Mucosa of descending colon (tissue), 3 donors: Measurements from ENCODE around the gene DNAH8. TPM values are rescaled to one million over a fixed set of nuclear protein-coding genes. Genes with fewer than 3 reads are reported as not detected.

Experiments
- ATAC-seq: fragments of 200-7000 bp; cut with Tn5 transposase; one replicate; pipeline ENCODE4 v1.9.1; 2020; ENCODE audit warnings: mild to moderate bottlenecking, moderate library complexity
- DNase-seq, 3 donors: peaks; one replicate each; pipeline ENCODE4 v3.0.0-alpha.2; 2020
- H3K36me3 ChIP-seq: fragments of 200-600 bp; one replicate; pipeline ENCODE4 v1.8.0; 2021; ENCODE audit warnings: low read depth, mild to moderate bottlenecking
- H3K4me1 ChIP-seq: fragments of 200-600 bp; one replicate; pipeline ENCODE4 v1.8.0; 2021; ENCODE audit warnings: low read depth, mild to moderate bottlenecking
- H3K4me3 ChIP-seq: fragments of 200-600 bp; one replicate; pipeline ENCODE4 v1.8.0; 2021; ENCODE audit warnings: mild to moderate bottlenecking
- H3K9me3 ChIP-seq: fragments of 200-600 bp; one replicate; pipeline ENCODE4 v1.8.0; 2021; ENCODE audit warnings: mild to moderate bottlenecking
- intact Hi-C, 2 donors: fragments of 100-400 bp; cut with DNase I in 1 of 2; cut with micrococcal nuclease in 1 of 2; formaldehyde crosslinking; loops; one replicate each; pipeline versions ENCODE4 v1.11.0 to v1.11.1; 2022; cut with DNase I, micrococcal nuclease
- total RNA-seq, 3 donors: library from RNA; stranded (reverse); fragmentation: NEBNext Ultra II Directional in 2 of 3; extraction: Animal tissue kit (Norgen Biotek cat#: 25700) in 2 of 3; gene quantifications; one replicate each; pipeline versions ENCODE4 v1.2.1 to v1.2.4, GENCODE V29; 2021 to 2023
- TF ChIP-seq, protein P1 (sequence below): fragments of 200-600 bp; IDR thresholded peaks from one replicate; pipeline ENCODE4 v1.8.0; 2022; ENCODE audit warnings: antibody characterized with exemption, mild to moderate bottlenecking
- donor health status: DM: no; HTN: no; CAD: no; lungs with moderate emphysema.
- donor health status: DM: no; HTN: no; CAD: no.
- donor health status: DM: no; HTN: yes; CAD: no.

Gene DNAH8
- total RNA-seq, 3 donors from 2014 or later: 0.03 TPM; not detected in 1

DNA sequence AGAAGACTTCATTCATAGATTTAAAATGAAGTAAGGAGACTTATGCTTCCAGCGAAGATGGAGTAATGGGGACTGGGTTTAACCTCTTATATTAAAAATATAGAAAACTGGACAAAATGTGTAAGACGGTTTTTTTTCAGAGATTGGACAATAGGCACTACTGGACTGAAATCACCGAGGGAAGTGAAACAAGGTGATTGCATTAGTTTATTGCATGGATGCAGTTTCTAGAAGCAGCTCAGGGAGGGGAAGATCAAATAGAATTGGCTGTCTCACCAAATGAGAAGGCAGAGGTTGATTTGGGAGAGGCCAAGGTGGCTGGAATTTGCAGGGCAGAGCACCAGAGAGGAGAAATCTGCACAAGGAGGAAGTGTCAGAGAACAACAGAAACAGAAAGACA, 162.6 kb downstream of the DNAH8 start:
- intact Hi-C loops: loop anchor here in 1 of 2 donors (10.0 kb wide), 1 partner anchor 427 kb away; no protein-coding TSS in a partner anchor
- no peak for DNase-seq
- TF ChIP-seq, protein P1, sequence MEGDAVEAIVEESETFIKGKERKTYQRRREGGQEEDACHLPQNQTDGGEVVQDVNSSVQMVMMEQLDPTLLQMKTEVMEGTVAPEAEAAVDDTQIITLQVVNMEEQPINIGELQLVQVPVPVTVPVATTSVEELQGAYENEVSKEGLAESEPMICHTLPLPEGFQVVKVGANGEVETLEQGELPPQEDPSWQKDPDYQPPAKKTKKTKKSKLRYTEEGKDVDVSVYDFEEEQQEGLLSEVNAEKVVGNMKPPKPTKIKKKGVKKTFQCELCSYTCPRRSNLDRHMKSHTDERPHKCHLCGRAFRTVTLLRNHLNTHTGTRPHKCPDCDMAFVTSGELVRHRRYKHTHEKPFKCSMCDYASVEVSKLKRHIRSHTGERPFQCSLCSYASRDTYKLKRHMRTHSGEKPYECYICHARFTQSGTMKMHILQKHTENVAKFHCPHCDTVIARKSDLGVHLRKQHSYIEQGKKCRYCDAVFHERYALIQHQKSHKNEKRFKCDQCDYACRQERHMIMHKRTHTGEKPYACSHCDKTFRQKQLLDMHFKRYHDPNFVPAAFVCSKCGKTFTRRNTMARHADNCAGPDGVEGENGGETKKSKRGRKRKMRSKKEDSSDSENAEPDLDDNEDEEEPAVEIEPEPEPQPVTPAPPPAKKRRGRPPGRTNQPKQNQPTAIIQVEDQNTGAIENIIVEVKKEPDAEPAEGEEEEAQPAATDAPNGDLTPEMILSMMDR: no peak
- no peak overlapping the region for H3K4me3 ChIP-seq
- ATAC-seq: no peak
- no peaks in the 10 kb centered on the region for H3K36me3 ChIP-seq
- H3K9me3 ChIP-seq: no peaks in the 10 kb centered on the region
- H3K4me1 ChIP-seq: no peaks in the 10 kb centered on the region

DNA sequence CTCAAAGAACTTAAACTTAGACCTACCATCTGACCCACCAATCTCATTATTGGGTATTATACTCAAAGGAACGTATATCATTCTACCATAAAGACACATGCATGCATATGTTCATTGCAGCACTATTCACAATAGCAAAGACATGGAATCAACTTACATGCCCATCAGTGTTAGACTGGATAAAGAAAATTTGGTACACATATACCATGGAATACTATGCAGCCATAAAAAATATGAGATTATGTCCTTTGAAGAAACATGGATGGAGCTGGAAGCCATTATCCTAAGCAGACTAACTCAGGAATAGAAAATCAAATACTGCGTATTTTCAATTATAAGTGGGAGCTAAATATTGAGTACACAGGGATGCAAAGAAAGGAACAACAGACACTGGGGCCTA, 167.0 kb downstream of the DNAH8 start:
- H3K36me3 ChIP-seq: no peaks in the 10 kb centered on the region
- no peaks in the 10 kb centered on the region for H3K9me3 ChIP-seq
- intact Hi-C loops: no loop called here
- H3K4me3 ChIP-seq: no peak overlapping the region
- no peaks in the 10 kb centered on the region for H3K4me1 ChIP-seq
- no peak for DNase-seq
- TF ChIP-seq, protein P1: no peak
- ATAC-seq: no peak

DNA sequence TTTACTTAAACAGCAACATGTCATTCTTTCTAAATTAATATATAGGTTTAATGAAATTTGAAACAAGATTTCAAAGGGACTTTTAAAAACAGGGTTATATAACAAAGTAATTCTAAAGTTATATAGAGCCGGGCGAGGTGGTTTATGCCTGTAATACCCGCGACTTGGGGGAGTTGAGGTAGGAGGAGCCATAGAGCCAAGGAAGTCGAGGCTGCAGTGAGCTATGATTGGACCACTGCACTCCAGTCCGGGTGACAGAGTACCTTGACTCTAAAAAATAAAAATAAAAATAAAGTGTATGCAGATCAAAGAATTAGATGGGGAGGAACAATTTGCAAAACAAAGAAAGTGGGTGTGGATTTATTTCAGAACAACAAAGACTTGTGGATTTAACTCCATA, 182.4 kb downstream of the DNAH8 start:
- TF ChIP-seq, protein P1: no peak
- no peak for DNase-seq
- Histone ChIP-seq H3K4me1 (no peaks in the 10 kb centered on the region), H3K4me3 (no peak overlapping the region), H3K36me3 (no peaks in the 10 kb centered on the region), H3K9me3 (no peaks in the 10 kb centered on the region)
- intact Hi-C loops: no loop called here
- ATAC-seq: no peak

DNA sequence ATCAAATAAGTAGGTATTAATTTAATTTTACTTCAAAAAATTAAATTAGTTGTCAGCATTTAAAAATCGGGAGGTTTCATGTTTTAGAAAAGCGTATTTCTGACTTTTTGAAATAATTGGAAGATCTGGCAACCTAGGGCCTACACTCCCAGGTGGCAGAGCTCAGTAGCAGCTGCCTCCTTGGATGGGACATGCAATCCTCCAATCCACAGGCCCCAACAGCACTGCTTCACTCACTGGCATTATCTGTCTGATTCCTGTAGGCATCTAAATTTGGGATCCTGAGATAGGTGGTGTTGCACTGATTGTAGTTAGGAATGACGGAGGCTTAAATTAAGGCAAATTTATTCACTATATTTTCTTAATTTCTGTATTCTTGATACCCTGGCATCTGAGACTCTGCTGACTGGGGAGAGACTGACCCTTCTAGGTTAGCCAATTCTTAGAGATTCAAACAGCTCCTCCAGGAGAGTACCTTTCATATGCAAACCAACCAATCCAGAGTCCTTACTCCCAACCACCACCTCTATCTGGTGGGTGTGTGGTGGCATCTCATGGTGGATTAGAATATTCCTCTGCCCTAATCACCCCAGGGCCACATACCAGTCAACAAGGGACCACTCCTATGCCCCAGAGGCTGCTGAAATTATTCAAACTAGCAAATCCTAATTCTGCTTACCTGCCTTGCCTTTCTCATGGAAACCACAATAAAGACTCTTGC, 186.9 kb downstream of the DNAH8 start:
- ATAC-seq: no peak
- TF ChIP-seq, protein P1: no peak
- no peak for DNase-seq
- H3K36me3 ChIP-seq: no peaks in the 10 kb centered on the region
- intact Hi-C loops: no loop called here
- no peaks in the 10 kb centered on the region for H3K4me1 ChIP-seq
- no peak overlapping the region for H3K4me3 ChIP-seq
- no peaks in the 10 kb centered on the region for H3K9me3 ChIP-seq

DNA sequence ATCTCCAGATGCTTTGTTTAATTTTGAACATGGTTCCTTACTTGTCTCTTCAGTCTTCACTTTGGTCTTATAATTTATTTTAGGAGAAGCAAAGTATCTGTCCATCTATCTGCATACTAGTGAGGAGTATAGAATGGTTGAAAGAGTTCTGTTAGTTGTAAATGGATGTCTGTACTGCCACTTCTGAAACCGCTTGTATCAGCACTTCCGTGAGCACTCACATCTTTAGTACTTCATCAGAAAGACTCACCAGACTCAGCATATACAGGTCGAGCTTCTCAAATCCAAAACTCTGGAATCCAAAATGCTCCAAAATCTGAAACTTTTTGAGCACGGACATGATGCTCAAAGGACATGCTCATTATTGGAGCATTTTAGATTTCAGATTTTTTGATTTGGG, 191.5 kb downstream of the DNAH8 start:
- TF ChIP-seq, protein P1: no peak
- H3K4me3 ChIP-seq: no peak overlapping the region
- H3K9me3 ChIP-seq: no peaks in the 10 kb centered on the region
- no peaks in the 10 kb centered on the region for H3K36me3 ChIP-seq
- intact Hi-C loops: no loop called here
- no peak for DNase-seq
- ATAC-seq: no peak
- no peaks in the 10 kb centered on the region for H3K4me1 ChIP-seq
